ENCODE data around the gene AGPAT1.

Gene AGPAT1

DNA sequence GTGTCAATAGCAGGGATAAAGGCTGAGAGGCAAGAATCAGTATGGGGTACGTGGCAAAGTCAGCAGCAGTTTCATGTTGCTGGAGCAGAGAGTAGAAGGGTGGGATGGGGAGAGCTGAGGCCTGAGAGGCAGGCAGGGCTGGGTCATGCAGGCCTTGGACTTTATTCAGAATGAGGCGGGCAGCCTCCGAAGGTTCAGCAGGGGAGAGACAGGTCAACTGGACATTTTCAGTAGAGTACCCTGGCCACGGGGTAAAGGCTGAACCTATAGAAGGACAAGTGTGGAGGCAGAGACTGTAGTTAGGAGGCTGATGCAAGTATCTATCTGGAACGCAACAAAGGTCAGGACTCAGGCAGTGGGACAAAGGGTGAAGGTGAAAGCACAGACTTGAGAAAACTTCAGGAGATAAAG is 34.3 kb upstream of the AGPAT1 start:
- no peak for TF ChIP-seq CTCF (IDR thresholded peaks at IDR 0.05; ENCODE audit: extremely low read depth, insufficient read depth, missing control alignments)
- in situ Hi-C loops (cut with MboI; ENCODE audit: low pct_unique_long_range_greater_than_20kb, low sequenced_read_pairs, unreplicated experiment), result no loop called here
- no peak for DNase-seq (ENCODE audit: low spot score)

DNA sequence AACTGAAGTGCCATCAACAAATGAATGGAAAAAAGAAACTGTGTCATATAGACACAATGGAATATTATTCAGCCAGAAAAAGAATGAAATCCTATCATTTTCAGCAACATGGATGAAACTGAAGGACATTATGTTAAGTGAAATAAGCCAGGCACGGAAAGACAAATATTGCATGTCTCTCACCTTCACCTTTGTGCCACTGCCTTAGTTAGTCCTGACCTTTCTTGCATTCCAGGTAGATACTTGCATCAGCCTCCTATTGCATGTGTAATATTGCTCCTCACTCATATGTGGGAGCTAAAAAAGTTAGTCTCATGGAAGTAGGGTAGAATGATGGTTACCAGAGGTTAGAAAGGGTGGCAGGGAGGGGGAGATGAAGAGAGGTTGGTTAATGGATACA is 33.1 kb upstream of the AGPAT1 start:
- no peak for TF ChIP-seq CTCF (IDR thresholded peaks at IDR 0.05; ENCODE audit: extremely low read depth, insufficient read depth, missing control alignments)
- no peak for DNase-seq (ENCODE audit: low spot score)
- in situ Hi-C loops (cut with MboI; ENCODE audit: low pct_unique_long_range_greater_than_20kb, low sequenced_read_pairs, unreplicated experiment), result no loop called here

GRCh38 chr6:32204268-32204715 is 28.4 kb upstream of the AGPAT1 start:
- in situ Hi-C loops (cut with MboI; ENCODE audit: low pct_unique_long_range_greater_than_20kb, low sequenced_read_pairs, unreplicated experiment), result no loop called here
- no peak for TF ChIP-seq CTCF (IDR thresholded peaks at IDR 0.05; ENCODE audit: extremely low read depth, insufficient read depth, missing control alignments)
- DNase-seq (ENCODE audit: low spot score), result no peak

DNA sequence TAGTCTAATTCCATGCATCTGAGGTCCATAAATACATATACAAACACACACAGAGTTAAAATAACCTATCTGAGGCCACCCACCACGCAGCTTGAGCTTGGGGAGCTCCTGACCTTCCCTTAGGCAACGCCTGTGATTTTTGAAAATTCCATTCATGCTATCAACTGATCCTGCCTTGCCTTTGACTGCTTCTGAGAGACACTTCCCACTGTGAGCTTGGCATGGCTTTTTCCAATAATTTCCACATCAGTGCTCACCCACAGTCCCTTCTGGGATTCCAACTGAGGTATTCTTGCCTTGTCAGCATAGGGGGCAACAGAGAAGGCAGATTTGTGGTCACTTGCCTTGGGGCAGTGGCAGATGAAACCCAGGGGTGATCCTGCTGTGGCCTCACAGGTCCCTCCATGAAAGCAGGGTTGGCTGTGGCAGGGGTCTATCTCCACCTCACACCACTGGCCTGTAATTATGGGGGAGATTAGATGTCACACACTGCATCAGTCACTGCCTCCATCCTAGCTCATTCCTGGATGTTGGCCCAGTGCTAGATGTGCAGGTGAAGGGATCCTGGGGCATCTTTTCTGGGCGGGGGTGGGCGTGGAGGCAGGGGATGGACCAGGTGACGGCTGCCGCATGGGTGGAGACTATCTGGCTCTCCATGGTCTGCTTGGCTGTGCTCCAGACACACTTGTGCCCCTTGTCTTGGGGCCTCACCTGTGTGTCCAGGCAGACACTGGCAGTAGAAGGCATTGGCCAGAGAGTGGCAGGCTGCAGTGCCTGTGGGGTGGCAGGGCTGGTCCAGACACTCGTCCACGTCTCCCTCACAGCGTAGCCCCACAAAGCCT is 27.8 kb upstream of the AGPAT1 start:
- in situ Hi-C loops (cut with MboI; ENCODE audit: low pct_unique_long_range_greater_than_20kb, low sequenced_read_pairs, unreplicated experiment), result no loop called here
- no peak for TF ChIP-seq CTCF (IDR thresholded peaks at IDR 0.05; ENCODE audit: extremely low read depth, insufficient read depth, missing control alignments)
- DNase-seq (ENCODE audit: low spot score), result no peak

GRCh38 chr6:32202186-32202585 is 26.3 kb upstream of the AGPAT1 start:
- in situ Hi-C loops (cut with MboI; ENCODE audit: low pct_unique_long_range_greater_than_20kb, low sequenced_read_pairs, unreplicated experiment), result no loop called here
- DNase-seq (ENCODE audit: low spot score), result no peak
- TF ChIP-seq CTCF (IDR thresholded peaks at IDR 0.05; ENCODE audit: extremely low read depth, insufficient read depth, missing control alignments), result no peak

GRCh38 chr6:32200711-32201475 is 25.0 kb upstream of the AGPAT1 start:
- TF ChIP-seq CTCF (IDR thresholded peaks at IDR 0.05; ENCODE audit: extremely low read depth, insufficient read depth, missing control alignments), result no peak
- DNase-seq (ENCODE audit: low spot score), result no peak
- in situ Hi-C loops (cut with MboI; ENCODE audit: low pct_unique_long_range_greater_than_20kb, low sequenced_read_pairs, unreplicated experiment), result no loop called here
